ENCODE measurements around the gene SYNE4.

Gene SYNE4

DNA sequence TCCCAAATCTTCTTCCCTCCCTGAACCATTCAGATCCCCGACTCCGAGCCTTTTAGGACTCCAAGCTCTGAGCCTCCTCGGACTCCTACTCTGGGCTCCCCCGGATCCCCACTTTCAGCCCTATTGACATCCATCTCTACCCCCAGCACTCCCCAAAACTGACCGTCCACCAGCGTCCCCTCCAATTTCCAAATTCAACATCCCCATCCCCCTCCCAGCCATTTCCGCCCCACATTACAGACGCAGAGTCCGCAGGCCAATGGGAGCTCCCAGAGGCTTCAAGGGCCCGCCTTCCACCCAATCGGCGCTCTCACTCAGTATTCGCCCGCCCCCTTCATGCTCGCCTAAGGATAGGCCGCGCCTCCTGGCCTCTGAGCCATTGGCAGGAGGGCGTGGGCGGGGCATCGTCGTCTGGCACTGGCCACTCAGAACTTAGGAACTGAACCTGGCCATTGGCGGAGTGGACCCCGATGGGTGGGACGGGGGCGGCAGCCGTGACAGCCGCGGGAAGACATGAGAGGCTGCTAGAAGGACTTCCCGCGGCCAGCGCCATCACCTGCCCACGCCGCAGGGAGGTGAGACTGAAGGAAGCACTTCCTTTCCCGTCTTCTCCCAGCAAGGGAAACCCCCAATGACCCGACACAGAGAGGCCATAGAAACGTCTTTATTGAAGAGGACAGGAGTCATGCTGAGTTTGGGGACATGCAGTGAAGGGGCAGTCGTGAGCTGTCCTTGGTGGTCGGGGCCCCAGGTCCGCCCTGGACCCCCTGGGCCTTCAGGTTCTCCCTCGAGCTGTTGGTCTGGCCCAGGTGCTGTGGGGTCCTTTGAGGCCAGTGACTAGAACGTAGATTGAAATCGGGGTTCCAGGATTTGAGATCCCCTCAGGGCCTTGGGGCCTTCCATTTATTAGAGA lies 5.7 kb upstream of the SYNE4 start, which contains the start of gene ALKBH6 (continued):
- TF ChIP-seq ZNF629 (tag by site-specific recombination; IDR thresholded peaks at IDR 0.05), result peak; percentile 71; the same call in 1 of the 2 replicates
- no peak for TF ChIP-seq ZNF624 (tag by site-specific recombination; IDR thresholded peaks at IDR 0.05)
- TF ChIP-seq ZNF324 (tag by site-specific recombination; IDR thresholded peaks at IDR 0.05), result peak; percentile 61; the same call in 1 of the 2 replicates
- TF ChIP-seq ZNF175 (tag by site-specific recombination; IDR thresholded peaks at IDR 0.05), result no peak
- TF ChIP-seq ZNF580 (tag by site-specific recombination; IDR thresholded peaks at IDR 0.05), result peak; percentile 64; the same call in 1 of the 2 replicates
- TF ChIP-seq KLF8 (tag by site-specific recombination; IDR thresholded peaks at IDR 0.05), result peak; percentile 88
- TF ChIP-seq ZNF585B (tag by site-specific recombination; IDR thresholded peaks at IDR 0.05), result no peak
- TF ChIP-seq ZSCAN23 (tag by site-specific recombination; IDR thresholded peaks at IDR 0.05), result no peak
- no peak for TF ChIP-seq ZNF707 (tag by site-specific recombination; IDR thresholded peaks at IDR 0.05)
- no peak for TF ChIP-seq ZNF280C (tag by site-specific recombination; IDR thresholded peaks at IDR 0.05)
- peak; percentile 88 for TF ChIP-seq ZBTB17 (tag by site-specific recombination; IDR thresholded peaks at IDR 0.05)
- TF ChIP-seq ZNF530 (tag by site-specific recombination; IDR thresholded peaks at IDR 0.05; ENCODE audit: low read depth), result no peak
- TF ChIP-seq ZSCAN18 (tag by site-specific recombination; IDR thresholded peaks at IDR 0.05), result no peak; the same call in 1 of the 2 replicates
- TF ChIP-seq PRDM1 (tag by site-specific recombination; IDR thresholded peaks at IDR 0.05), result no peak
- no peak for TF ChIP-seq ZNF488 (tag by site-specific recombination; IDR thresholded peaks at IDR 0.05)
- TF ChIP-seq ZNF133 (tag by site-specific recombination; IDR thresholded peaks at IDR 0.05), result no peak
- TF ChIP-seq, protein P1, sequence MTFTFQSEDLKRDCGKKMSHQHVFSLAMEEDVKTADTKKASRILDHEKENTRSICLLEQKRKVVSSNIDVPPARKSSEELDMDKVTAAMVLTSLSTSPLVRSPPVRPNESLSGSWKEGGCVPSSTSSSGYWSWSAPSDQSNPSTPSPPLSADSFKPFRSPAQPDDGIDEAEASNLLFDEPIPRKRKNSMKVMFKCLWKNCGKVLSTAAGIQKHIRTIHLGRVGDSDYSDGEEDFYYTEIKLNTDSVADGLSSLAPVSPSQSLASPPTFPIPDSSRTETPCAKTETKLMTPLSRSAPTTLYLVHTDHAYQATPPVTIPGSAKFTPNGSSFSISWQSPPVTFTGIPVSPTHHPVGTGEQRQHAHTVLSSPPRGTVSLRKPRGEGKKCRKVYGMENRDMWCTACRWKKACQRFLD (tag by site-specific recombination; IDR thresholded peaks at IDR 0.05), result no peak
- TF ChIP-seq, protein P2, sequence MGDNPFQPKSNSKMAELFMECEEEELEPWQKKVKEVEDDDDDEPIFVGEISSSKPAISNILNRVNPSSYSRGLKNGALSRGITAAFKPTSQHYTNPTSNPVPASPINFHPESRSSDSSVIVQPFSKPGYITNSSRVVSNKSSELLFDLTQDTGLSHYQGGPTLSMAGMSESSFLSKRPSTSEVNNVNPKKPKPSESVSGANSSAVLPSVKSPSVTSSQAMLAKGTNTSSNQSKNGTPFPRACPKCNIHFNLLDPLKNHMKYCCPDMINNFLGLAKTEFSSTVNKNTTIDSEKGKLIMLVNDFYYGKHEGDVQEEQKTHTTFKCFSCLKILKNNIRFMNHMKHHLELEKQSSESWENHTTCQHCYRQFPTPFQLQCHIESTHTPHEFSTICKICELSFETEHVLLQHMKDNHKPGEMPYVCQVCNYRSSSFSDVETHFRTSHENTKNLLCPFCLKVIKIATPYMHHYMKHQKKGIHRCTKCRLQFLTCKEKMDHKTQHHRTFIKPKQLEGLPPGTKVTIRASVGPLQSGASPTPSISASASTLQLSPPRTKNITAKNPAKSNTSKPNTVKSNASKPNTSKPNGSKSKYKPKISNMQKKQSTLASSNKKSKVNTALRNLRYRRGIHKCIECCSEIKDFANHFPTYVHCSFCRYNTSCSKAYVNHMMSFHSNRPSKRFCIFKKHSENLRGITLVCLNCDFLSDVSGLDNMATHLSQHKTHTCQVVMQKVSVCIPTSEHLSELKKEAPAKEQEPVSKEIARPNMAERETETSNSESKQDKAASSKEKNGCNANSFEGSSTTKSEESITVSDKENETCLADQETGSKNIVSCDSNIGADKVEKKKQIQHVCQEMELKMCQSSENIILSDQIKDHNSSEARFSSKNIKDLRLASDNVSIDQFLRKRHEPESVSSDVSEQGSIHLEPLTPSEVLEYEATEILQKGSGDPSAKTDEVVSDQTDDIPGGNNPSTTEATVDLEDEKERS (tag by site-specific recombination; IDR thresholded peaks at IDR 0.05), result no peak
- no peak for TF ChIP-seq ZNF221 (tag by site-specific recombination; IDR thresholded peaks at IDR 0.05; ENCODE audit: borderline replicate concordance)
- no peak for TF ChIP-seq ZNF48 (tag by site-specific recombination; IDR thresholded peaks at IDR 0.05)
- TF ChIP-seq ZNF155 (tag by site-specific recombination; IDR thresholded peaks at IDR 0.05), result no peak
- TF ChIP-seq ZBTB20 (tag by site-specific recombination; IDR thresholded peaks at IDR 0.05), result peak; percentile 55
- peak; percentile 100 for TF ChIP-seq SP2 (tag by site-specific recombination; IDR thresholded peaks at IDR 0.05)
- TF ChIP-seq OSR2 (tag by site-specific recombination; IDR thresholded peaks at IDR 0.05), result no peak
- TF ChIP-seq EGR2 (tag by site-specific recombination; IDR thresholded peaks at IDR 0.05; ENCODE audit: low read depth), result peak; percentile 98
- peak; percentile 100 for TF ChIP-seq SP3 (tag by site-specific recombination; IDR thresholded peaks at IDR 0.05)
- TF ChIP-seq ZNF701 (tag by site-specific recombination; IDR thresholded peaks at IDR 0.05), result no peak
- TF ChIP-seq KLF16 (tag by site-specific recombination; IDR thresholded peaks at IDR 0.05), result peak; percentile 88
- no peak for TF ChIP-seq GFI1B (tag by site-specific recombination; IDR thresholded peaks at IDR 0.05)
- no peak for TF ChIP-seq ZNF777 (tag by site-specific recombination; IDR thresholded peaks at IDR 0.05; ENCODE audit: borderline replicate concordance)
- peak; percentile 99 for TF ChIP-seq ZNF335 (tag by site-specific recombination; conservative IDR thresholded peaks at IDR 0.05)

Data from HEK293 (cell line).